HG02759 (cell line): ENCODE data around the gene SNED1.
"Not testable (repeated sequence)": the region's sequence is repeated elsewhere in the genome, so short reads cannot be mapped to it uniquely, and the experiment has no call there.

ENCODE experiments used
- ATAC-seq: cut with Tn5 transposase; IDR thresholded peaks from one replicate; pipeline ENCODE4 v1.9.1; 2021; ENCODE audit warnings: mild to moderate bottlenecking, moderate library complexity; ENCODE audit not compliant: unreplicated experiment

Gene SNED1

GRCh38 chr2:241081643-241082340, 83.4 kb downstream of the SNED1 start:
- no peak for ATAC-seq

GRCh38 chr2:241082341-241083090, 84.1 kb downstream of the SNED1 start:
- no peak for ATAC-seq

GRCh38 chr2:241083091-241083415, 84.6 kb downstream of the SNED1 start:
- ATAC-seq: no peak

- no peak for ATAC-seq
Measured at GRCh38 chr2:241084856-241085444, 86.5 kb downstream of the SNED1 start.

- ATAC-seq: peak; percentile 83
Measured at GRCh38 chr2:241087420-241088268, 89.2 kb downstream of the SNED1 start.

GRCh38 chr2:241088376-241088775, 90.0 kb downstream of the SNED1 start:
- no peak for ATAC-seq

- no peak for ATAC-seq
Measured at GRCh38 chr2:241088791-241089732, 90.6 kb downstream of the SNED1 start.

GRCh38 chr2:241091201-241091600, 92.8 kb downstream of the SNED1 start:
- ATAC-seq: no peak

GRCh38 chr2:241091734-241092445, 93.5 kb downstream of the SNED1 start:
- ATAC-seq: no peak

- ATAC-seq: no peak
Measured at GRCh38 chr2:241092677-241093076, 94.3 kb downstream of the SNED1 start.

GRCh38 chr2:241093133-241093781, 94.8 kb downstream of the SNED1 start:
- ATAC-seq: not testable (repeated sequence)

- no peak for ATAC-seq
Measured at GRCh38 chr2:241094172-241094571, 95.8 kb downstream of the SNED1 start.

GRCh38 chr2:241094924-241095420, 96.6 kb downstream of the SNED1 start:
- ATAC-seq: no peak

GRCh38 chr2:241095594-241096290, 97.3 kb downstream of the SNED1 start:
- no peak for ATAC-seq

GRCh38 chr2:241096979-241097378, 98.6 kb downstream of the SNED1 start:
- no peak for ATAC-seq

GRCh38 chr2:241099246-241099645, 100.8 kb downstream of the SNED1 start:
- no peak for ATAC-seq

GRCh38 chr2:241102239-241102803, 103.9 kb downstream of the SNED1 start, which contains the start of gene MTERF4:
Gene MTERF4 (minus strand): TSS chr2:241102287. CDS start chr2:241102273, 14 bp downstream.
- peak; percentile 93 for ATAC-seq

GRCh38 chr2:241103176-241103595, 104.8 kb downstream of the SNED1 start:
- no peak for ATAC-seq
